NCI-H1105 (cell line): ENCODE measurements around the gene BTG3.
A peak's percentile ranks its signal among the peaks of the same experiment; 100 is the strongest.

Experiments used
- DNase-seq: peaks from one replicate; lab custom pipeline; 2025; lab: John Stamatoyannopoulos, UW

Gene BTG3

DNA sequence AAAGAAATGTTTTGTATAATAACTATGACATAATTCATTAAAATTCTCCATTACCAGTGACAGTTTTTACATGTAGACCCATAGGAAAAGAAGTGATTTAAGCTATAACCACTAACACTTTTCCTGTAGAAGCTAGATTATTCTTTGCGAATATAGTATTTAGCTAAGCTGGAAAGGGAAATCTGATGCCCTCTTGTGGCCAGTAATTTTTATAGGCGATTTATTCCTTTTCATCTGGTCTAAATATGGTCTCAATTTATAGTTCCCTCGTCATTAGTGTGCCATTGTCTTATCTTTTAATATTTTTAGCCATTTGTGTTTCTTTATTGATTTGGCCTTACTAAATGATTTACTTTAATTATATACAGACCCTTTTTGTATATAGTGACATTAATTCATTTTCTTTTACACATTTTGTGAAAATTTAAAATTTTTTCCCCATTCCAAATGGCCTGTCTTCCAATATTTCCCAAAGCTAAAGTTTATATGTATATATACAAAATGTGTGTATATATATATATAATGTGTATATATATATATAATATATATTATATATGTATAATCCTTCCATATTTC is 26.7 kb downstream of the BTG3 start:
- peak; percentile 33 for DNase-seq

DNA sequence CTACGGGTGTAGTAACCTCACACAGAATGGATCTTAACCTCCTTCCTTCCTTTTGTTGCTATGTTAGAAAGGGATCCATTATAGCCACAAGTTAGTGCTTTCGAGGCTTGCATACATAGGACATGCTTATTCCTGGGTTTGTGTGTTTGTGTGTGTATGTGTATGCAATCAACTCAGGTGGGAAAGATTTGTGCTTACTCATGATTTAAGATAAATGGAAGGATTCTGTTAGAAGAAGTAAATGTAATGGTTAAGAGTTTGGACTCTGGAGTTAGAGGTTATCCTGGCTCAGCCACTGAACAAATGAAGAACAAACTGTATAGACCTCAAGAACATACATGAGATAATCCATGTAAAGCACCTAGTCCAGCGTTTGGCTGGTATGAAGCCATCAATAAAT is 28.8 kb downstream of the BTG3 start:
- no peak for DNase-seq

GRCh38 chr21:17580319-17580718 is 32.4 kb downstream of the BTG3 start:
- DNase-seq, result no peak

DNA sequence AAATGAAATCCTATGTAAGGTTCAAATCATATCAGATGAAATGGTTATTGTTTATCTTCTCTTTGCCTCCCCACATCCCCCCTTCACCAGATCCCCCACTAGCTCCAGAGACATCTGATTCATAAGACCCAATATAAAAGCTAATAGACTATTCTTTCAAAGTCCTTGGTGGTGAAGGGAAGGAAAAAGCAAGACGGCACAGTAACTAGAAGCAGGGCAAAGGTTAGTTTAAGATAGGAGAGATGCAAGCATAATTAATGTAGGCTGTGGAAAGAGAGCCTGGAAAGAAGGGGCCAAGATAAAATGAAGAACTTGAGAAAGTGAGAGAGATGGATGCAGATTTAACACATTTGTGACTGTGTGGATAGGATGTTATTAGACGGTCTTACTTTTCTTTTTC is 33.8 kb downstream of the BTG3 start:
- no peak for DNase-seq

- no peak for DNase-seq
Observed at GRCh38 chr21:17578162-17578561, 34.5 kb downstream of the BTG3 start.

GRCh38 chr21:17577701-17578100 is 35.0 kb downstream of the BTG3 start:
- DNase-seq, result no peak

DNA sequence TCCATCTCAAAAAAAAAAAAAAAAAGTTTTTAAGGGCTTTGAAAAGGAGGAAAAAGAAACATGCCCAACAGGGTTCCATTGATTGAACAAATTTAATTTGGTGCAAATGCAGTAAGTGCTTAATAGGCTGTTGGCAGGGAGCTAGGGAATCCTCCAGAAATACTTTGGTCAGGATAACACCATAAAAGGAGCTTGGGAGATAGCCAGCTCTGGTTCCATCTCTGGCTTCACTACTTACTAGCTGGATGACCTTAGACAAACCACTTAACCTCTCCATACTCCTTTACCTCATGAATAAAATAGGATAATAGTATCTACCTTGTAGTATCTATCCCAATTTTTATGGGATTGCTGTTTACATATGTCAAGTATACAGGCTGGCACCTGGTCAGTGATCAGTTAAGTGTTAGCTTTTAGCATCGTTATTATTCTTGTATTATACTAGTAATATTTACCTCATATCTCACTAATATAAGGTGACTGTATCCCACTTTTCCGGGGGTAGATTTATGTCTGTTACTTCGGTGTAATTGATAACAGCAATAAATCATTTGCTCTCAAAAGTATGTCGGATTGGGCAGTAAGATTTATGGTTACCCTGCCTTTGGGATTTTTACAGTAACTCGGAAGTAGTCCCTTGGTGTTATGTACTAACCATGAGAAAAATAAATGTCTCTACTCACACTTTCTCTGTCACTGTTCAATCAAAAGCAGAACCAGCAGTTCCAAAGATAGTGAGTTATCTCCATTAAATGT is 36.4 kb downstream of the BTG3 start:
- DNase-seq, result peak; percentile 74

GRCh38 chr21:17575076-17575475 is 37.6 kb downstream of the BTG3 start:
- no peak for DNase-seq

DNA sequence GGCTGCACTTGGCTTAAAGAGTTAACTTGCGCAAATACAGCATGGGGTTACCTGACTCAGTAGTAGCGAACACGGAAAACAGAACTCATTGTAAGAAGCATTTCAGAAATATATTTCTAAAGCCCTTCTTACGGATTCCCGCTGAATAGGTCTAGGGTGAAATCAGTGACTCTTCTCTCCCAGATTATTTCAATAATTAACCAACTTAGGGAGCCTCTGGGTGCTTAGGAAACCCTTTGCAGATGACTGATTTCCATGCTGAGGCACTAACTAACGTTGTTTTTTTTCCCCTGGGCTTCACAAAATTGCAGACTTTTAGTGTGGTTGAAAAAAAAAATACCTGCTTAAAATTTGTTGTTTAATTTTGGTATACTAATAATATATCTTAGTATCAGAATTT is 40.3 kb downstream of the BTG3 start:
- DNase-seq, result no peak

- no peak for DNase-seq
Observed at GRCh38 chr21:17570786-17571185, 41.9 kb downstream of the BTG3 start.

DNA sequence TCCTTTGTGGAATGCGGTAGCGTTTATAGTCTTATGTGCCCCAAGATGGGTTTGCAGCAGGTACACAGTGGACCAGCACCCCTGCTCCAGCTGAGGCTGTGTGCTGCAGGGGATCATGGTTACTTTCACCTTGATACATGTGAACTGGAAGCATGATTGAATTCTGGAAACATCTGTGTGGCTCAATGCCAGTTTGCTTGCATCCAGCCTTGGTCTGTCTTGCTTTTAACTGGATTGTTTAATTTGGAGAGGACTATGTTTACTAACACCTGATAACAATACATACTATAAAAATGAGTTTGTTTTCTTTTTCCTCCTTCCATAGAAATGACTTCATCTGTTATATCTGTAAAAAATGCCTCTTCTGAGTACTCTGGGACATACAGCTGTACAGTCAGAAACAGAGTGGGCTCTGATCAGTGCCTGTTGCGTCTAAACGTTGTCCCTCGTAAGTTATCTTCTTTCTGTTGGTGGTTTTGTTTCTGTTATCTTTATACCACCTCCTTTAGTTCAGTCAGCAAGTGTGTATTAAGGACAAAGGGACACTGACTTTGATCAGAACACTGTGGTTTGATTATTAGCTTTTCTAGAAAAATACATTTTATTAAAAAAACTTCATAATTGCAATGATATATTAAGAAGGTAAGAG is 52.2 kb downstream of the BTG3 start:
- no peak for DNase-seq

- DNase-seq, result no peak
Observed at GRCh38 chr21:17554679-17555465, 57.8 kb downstream of the BTG3 start.

DNA sequence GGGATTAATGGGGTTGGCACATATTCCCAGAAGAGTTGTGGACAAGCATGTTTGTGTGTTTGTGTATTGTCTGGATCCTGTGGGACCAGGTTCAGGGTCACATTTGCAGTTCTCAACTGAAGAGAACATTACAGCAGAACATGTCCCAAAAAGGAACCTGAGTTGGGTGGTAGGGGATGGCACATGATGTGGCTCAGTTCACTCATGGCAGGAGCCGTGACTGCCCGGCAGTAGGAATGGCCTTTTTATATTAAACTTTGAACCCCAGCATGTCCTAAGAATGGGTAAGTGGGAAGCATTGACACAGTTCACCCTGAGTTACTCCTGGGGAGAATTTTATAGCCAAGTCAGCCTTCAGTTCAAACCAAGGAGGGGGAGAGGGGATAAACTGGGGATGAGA is 58.6 kb downstream of the BTG3 start:
- DNase-seq, result no peak

GRCh38 chr21:17552410-17552809 is 60.3 kb downstream of the BTG3 start:
- DNase-seq, result no peak

GRCh38 chr21:17550671-17551308 is 61.9 kb downstream of the BTG3 start:
- DNase-seq, result no peak

DNA sequence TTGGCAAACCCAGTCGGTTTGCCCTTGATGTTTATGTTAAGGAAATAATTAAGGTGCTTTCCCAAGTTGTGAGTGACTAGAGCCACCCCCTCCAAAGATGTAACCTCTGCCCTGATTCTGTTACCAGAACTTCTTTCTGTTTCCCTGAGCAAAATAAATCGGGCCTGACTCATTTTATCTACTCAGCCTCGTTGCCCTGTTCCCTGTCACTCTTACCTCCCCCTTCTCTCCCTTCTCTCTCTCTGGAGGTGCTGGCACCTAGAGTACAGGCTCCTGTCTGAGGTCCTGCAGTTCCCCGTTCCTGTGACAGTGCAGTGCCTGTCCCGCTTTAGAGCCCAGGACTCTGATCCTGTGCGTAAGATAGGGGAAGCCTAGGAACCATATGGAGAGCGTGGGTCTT is 64.4 kb downstream of the BTG3 start:
- DNase-seq, result no peak

DNA sequence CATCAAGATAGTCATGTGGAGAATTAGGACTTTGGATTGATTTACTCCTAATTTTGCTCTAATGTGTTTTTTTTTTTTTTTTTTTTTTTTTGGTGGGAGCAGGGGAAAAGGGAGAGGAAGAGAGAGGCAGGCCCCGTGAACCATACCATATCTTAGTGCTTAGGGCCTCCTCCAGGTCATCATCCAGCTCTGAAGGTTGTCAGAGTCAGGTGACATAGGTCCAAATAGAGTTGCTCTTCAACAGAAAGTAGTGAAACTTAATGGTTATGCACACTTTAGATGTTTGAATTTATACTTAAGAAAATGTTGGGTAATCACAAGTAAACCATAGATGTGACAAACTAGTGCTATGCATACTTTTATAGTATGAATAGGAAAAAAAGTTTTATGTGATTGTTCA is 67.7 kb downstream of the BTG3 start:
- no peak for DNase-seq
